HepG2 (cell line): ENCODE measurements around the gene PRMT5. TPM values are rescaled to one million over a fixed set of nuclear protein-coding genes. Genes with fewer than 3 reads are reported as not detected.

ENCODE experiments used
- AHR ChIP-seq: IDR thresholded peaks from 2 replicates; pipeline ENCODE4 v1.6.1; 2018; ENCODE audit warnings: missing genetic modification reagents, missing compliant biosample characterization
- ASH2L ChIP-seq: fragments of 300-600, 200-600 bp; sonication (generic); IDR thresholded peaks from 2 replicates; pipeline ENCODE4 v1.7.0; 2017; ENCODE audit warnings: low read depth, mild to moderate bottlenecking, moderate library complexity, mixed read lengths, low read length; ENCODE audit not compliant: insufficient read length
- ATAD3A ChIP-seq: sonication (generic); formaldehyde crosslinking; IDR thresholded peaks from 2 replicates; pipeline ENCODE4 v1.4.0; 2020; ENCODE audit warnings: missing genetic modification reagents
- ERF ChIP-seq: IDR thresholded peaks from 2 replicates; pipeline ENCODE4 v1.6.1; 2018; ENCODE audit warnings: missing biosample characterization, missing genetic modification reagents
- HIC2 ChIP-seq: sonication (generic); formaldehyde crosslinking; IDR thresholded peaks from 2 replicates; pipeline ENCODE4 v1.9.0; 2022; ENCODE audit warnings: low read depth, missing genetic modification reagents
- HOXD1 ChIP-seq: sonication (generic); formaldehyde crosslinking; IDR thresholded peaks from 2 replicates; pipeline ENCODE4 v1.5.0; 2020; ENCODE audit warnings: missing genetic modification reagents
- NFYB ChIP-seq: sonication (generic); formaldehyde crosslinking; IDR thresholded peaks from 2 replicates; pipeline ENCODE4 v1.4.0; 2020; ENCODE audit warnings: missing genetic modification reagents
- NR2C2 ChIP-seq: sonication (generic); formaldehyde crosslinking; IDR thresholded peaks from 2 replicates; pipeline ENCODE4 v1.4.0; 2020; ENCODE audit warnings: missing genetic modification reagents, mild to moderate bottlenecking, moderate library complexity, borderline replicate concordance
- SKIL ChIP-seq: sonication (generic); formaldehyde crosslinking; IDR thresholded peaks from 2 replicates; pipeline ENCODE4 v1.8.0; 2022; ENCODE audit warnings: missing genetic modification reagents, mild to moderate bottlenecking, moderate library complexity, borderline replicate concordance
- SMAD3 ChIP-seq: sonication (generic); formaldehyde crosslinking; IDR thresholded peaks from 2 replicates; pipeline ENCODE4 v1.4.0; 2020; ENCODE audit warnings: missing genetic modification reagents
- TEAD2 ChIP-seq: sonication (generic); formaldehyde crosslinking; IDR thresholded peaks from 2 replicates; pipeline ENCODE4 v1.9.0; 2021; ENCODE audit warnings: missing genetic modification reagents
- ZBTB37 ChIP-seq: sonication (generic); formaldehyde crosslinking; IDR thresholded peaks from 2 replicates; pipeline ENCODE4 v1.4.0; 2020; ENCODE audit warnings: mild to moderate bottlenecking, missing genetic modification reagents
- ZNF136 ChIP-seq: sonication (generic); formaldehyde crosslinking; IDR thresholded peaks from 2 replicates; pipeline ENCODE4 v1.8.1; 2022; ENCODE audit warnings: low read depth, mild to moderate bottlenecking, moderate library complexity, missing genetic modification reagents
- ZNF329 ChIP-seq: sonication (generic); formaldehyde crosslinking; IDR thresholded peaks from 2 replicates; pipeline ENCODE4 v1.9.0; 2021; ENCODE audit warnings: low read depth, mild to moderate bottlenecking, missing genetic modification reagents
- ZNF382 ChIP-seq: sonication (generic); formaldehyde crosslinking; IDR thresholded peaks from 2 replicates; pipeline ENCODE4 v1.5.0; 2020; ENCODE audit warnings: missing genetic modification reagents, mild to moderate bottlenecking, borderline replicate concordance
- ZNF580 ChIP-seq: IDR thresholded peaks from 2 replicates; pipeline ENCODE4 v1.6.1; 2016; ENCODE audit warnings: low read depth, borderline replicate concordance
- polyA plus RNA-seq, 8 experiments: library from polyadenylated mRNA; depleted of rRNA in 3 of 8; stranded (reverse) in 7 of 8; unstranded in 1 of 8; fragments of >200 nt; fragmentation: Illumina TruSeq in 4 of 8; extraction: Trizol in 4 of 8; gene quantifications; 2 replicates each; pipeline versions ENCODE4 v1.2.1 to v1.2.3, GENCODE V29; 2011 to 2016; ENCODE audit warnings: low read depth in 4 of 8, missing spikeins in 1 of 8, mixed read lengths in 1 of 8; ENCODE audit not compliant: insufficient read depth in 1 of 8
- total RNA-seq, 5 experiments: library from RNA; depleted of rRNA; stranded (reverse); fragments of >200 nt; fragmentation: Illumina TruSeq; extraction: Trizol; gene quantifications; 2 replicates each; pipeline ENCODE4 v1.2.3, GENCODE V29; 2016; ENCODE audit warnings: low read depth in 1 of 5
- TF ChIP-seq, protein P1 (sequence below): IDR thresholded peaks from 2 replicates; pipeline ENCODE4 v1.6.1; 2016; ENCODE audit warnings: low read depth, control low read depth
- TF ChIP-seq, protein P2 (sequence below): IDR thresholded peaks from 2 replicates; pipeline ENCODE4 v1.6.1; 2018; ENCODE audit warnings: missing genetic modification reagents

PRMT5 gene
- total and polyA plus RNA-seq, 2 of the 13 experiments (the other 11 are each of a cell fraction or from before 2014, with no cell fraction given): 210 to 354 TPM

- TF ChIP-seq ZNF580 (CRISPR knock-in tag) (peak; percentile 99), ZBTB37 (CRISPR knock-in tag) (no peak), ASH2L (peak; percentile 98), SMAD3 (CRISPR knock-in tag) (peak; percentile 99), ZNF136 (CRISPR knock-in tag) (peak; percentile 100), AHR (CRISPR knock-in tag) (peak; percentile 86), HIC2 (CRISPR knock-in tag) (0 out of 2 replicates have a peak, but pooled peaks have one; percentile 78), NFYB (CRISPR knock-in tag) (peak; percentile 96), HOXD1 (CRISPR knock-in tag) (0 out of 2 replicates have a peak, but pooled peaks have one; percentile 79), ZNF329 (peak; percentile 64), ATAD3A (peak; percentile 96), SKIL (peak; percentile 58), ERF (CRISPR knock-in tag) (peak; percentile 99), ZNF382 (CRISPR knock-in tag) (no peak), TEAD2 (peak; percentile 39; the same call in 1 of the 2 replicates), NR2C2 (peak; percentile 73; the same call in 1 of the 2 replicates)
- TF ChIP-seq, protein P1, sequence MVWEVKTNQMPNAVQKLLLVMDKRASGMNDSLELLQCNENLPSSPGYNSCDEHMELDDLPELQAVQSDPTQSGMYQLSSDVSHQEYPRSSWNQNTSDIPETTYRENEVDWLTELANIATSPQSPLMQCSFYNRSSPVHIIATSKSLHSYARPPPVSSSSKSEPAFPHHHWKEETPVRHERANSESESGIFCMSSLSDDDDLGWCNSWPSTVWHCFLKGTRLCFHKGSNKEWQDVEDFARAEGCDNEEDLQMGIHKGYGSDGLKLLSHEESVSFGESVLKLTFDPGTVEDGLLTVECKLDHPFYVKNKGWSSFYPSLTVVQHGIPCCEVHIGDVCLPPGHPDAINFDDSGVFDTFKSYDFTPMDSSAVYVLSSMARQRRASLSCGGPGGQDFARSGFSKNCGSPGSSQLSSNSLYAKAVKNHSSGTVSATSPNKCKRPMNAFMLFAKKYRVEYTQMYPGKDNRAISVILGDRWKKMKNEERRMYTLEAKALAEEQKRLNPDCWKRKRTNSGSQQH (CRISPR knock-in tag): peak; percentile 95
- TF ChIP-seq, protein P2, sequence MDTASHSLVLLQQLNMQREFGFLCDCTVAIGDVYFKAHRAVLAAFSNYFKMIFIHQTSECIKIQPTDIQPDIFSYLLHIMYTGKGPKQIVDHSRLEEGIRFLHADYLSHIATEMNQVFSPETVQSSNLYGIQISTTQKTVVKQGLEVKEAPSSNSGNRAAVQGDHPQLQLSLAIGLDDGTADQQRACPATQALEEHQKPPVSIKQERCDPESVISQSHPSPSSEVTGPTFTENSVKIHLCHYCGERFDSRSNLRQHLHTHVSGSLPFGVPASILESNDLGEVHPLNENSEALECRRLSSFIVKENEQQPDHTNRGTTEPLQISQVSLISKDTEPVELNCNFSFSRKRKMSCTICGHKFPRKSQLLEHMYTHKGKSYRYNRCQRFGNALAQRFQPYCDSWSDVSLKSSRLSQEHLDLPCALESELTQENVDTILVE (CRISPR knock-in tag): peak; percentile 99
Observed at GRCh38 chr14:22929104-22929960, at the start of gene PRMT5 (continued).
